Measurements from ENCODE around the gene TMEM94.
"Not testable (repeated sequence)": the region's sequence is repeated elsewhere in the genome, so short reads cannot be mapped to it uniquely, and the experiment has no call there.

TMEM94 gene

GRCh38 chr17:75450270-75450669 is 6.2 kb upstream of the TMEM94 start:
- Histone ChIP-seq H3K4me3 (ENCODE audit: low read length) (no peak overlapping the region), H3K4me1 (ENCODE audit: control insufficient read depth, insufficient read depth, low read length) (no peaks in the 10 kb centered on the region), H3K27me3 (ENCODE audit: control insufficient read depth, insufficient read depth, low read length) (no peaks in the 10 kb centered on the region), H3K4me2 (ENCODE audit: low read length) (no peak overlapping the region), H3K9ac (ENCODE audit: low read depth, low read length) (no peak overlapping the region), H3K36me3 (ENCODE audit: insufficient read depth, low read length) (no peaks in the 10 kb centered on the region), H3K9me3 (replicated peaks; ENCODE audit: low read length) (no peaks in the 10 kb centered on the region)

- Histone ChIP-seq H3K4me2 (ENCODE audit: low read length) (no peak overlapping the region), H3K27me3 (ENCODE audit: control insufficient read depth, insufficient read depth, low read length) (no peaks in the 10 kb centered on the region), H3K4me1 (ENCODE audit: control insufficient read depth, insufficient read depth, low read length) (peaks cover 12% of the 10 kb centered on the region), H3K36me3 (ENCODE audit: insufficient read depth, low read length) (no peaks in the 10 kb centered on the region), H3K4me3 (ENCODE audit: low read length) (no peak overlapping the region), H3K9me3 (replicated peaks; ENCODE audit: low read length) (no peaks in the 10 kb centered on the region), H3K9ac (ENCODE audit: low read depth, low read length) (no peak overlapping the region)
Observed at GRCh38 chr17:75454193-75454592, 2.2 kb upstream of the TMEM94 start.

- H3K36me3 ChIP-seq (ENCODE audit: insufficient read depth, low read length); H3K4me3 ChIP-seq (ENCODE audit: low read length); H3K4me2 ChIP-seq (ENCODE audit: low read length); H3K9me3 ChIP-seq (replicated peaks; ENCODE audit: low read length); H3K9ac ChIP-seq (ENCODE audit: low read depth, low read length); H3K27me3 ChIP-seq (ENCODE audit: control insufficient read depth, insufficient read depth, low read length): not testable (repeated sequence)
- H3K4me1 ChIP-seq (ENCODE audit: control insufficient read depth, insufficient read depth, low read length), result peaks cover 12% of the 10 kb centered on the region
Observed at GRCh38 chr17:75454672-75455071, 1.8 kb upstream of the TMEM94 start.

- peaks cover 12% of the 10 kb centered on the region for H3K4me1 ChIP-seq (ENCODE audit: control insufficient read depth, insufficient read depth, low read length)
- H3K4me2 ChIP-seq (ENCODE audit: low read length), result peak overlapping the region; percentile 81
- peak overlapping the region; percentile 59 for H3K4me3 ChIP-seq (ENCODE audit: low read length)
- peak overlapping the region; percentile 94 for H3K9ac ChIP-seq (ENCODE audit: low read depth, low read length)
- no peaks in the 10 kb centered on the region for H3K9me3 ChIP-seq (replicated peaks; ENCODE audit: low read length)
- H3K36me3 ChIP-seq (ENCODE audit: insufficient read depth, low read length), result no peaks in the 10 kb centered on the region
- no peaks in the 10 kb centered on the region for H3K27me3 ChIP-seq (ENCODE audit: control insufficient read depth, insufficient read depth, low read length)
Observed at GRCh38 chr17:75456039-75456416, 407 bp upstream of the TMEM94 start.

GRCh38 chr17:75457047-75457654 is 716 bp downstream of the TMEM94 start:
- Histone ChIP-seq H3K4me3 (ENCODE audit: low read length) (peak overlapping the region; percentile 84), H3K4me2 (ENCODE audit: low read length) (peak overlapping the region; percentile 94), H3K36me3 (ENCODE audit: insufficient read depth, low read length) (no peaks in the 10 kb centered on the region), H3K9me3 (replicated peaks; ENCODE audit: low read length) (no peaks in the 10 kb centered on the region), H3K4me1 (ENCODE audit: control insufficient read depth, insufficient read depth, low read length) (peaks cover 12% of the 10 kb centered on the region), H3K27me3 (ENCODE audit: control insufficient read depth, insufficient read depth, low read length) (no peaks in the 10 kb centered on the region), H3K9ac (ENCODE audit: low read depth, low read length) (peak overlapping the region; percentile 94)

GRCh38 chr17:75459246-75459589 is 2.8 kb downstream of the TMEM94 start:
- Histone ChIP-seq H3K9ac (ENCODE audit: low read depth, low read length) (no peak overlapping the region), H3K4me1 (ENCODE audit: control insufficient read depth, insufficient read depth, low read length) (peaks cover 12% of the 10 kb centered on the region), H3K27me3 (ENCODE audit: control insufficient read depth, insufficient read depth, low read length) (no peaks in the 10 kb centered on the region), H3K9me3 (replicated peaks; ENCODE audit: low read length) (no peaks in the 10 kb centered on the region), H3K4me3 (ENCODE audit: low read length) (no peak overlapping the region), H3K4me2 (ENCODE audit: low read length) (no peak overlapping the region), H3K36me3 (ENCODE audit: insufficient read depth, low read length) (no peaks in the 10 kb centered on the region)

GRCh38 chr17:75459590-75460267 is 3.3 kb downstream of the TMEM94 start:
- Histone ChIP-seq H3K4me3 (ENCODE audit: low read length) (no peak overlapping the region), H3K9ac (ENCODE audit: low read depth, low read length) (no peak overlapping the region), H3K36me3 (ENCODE audit: insufficient read depth, low read length) (no peaks in the 10 kb centered on the region), H3K9me3 (replicated peaks; ENCODE audit: low read length) (no peaks in the 10 kb centered on the region), H3K27me3 (ENCODE audit: control insufficient read depth, insufficient read depth, low read length) (no peaks in the 10 kb centered on the region), H3K4me2 (ENCODE audit: low read length) (no peak overlapping the region), H3K4me1 (ENCODE audit: control insufficient read depth, insufficient read depth, low read length) (peaks cover 12% of the 10 kb centered on the region)

- Histone ChIP-seq H3K27me3 (ENCODE audit: control insufficient read depth, insufficient read depth, low read length) (no peaks in the 10 kb centered on the region), H3K4me2 (ENCODE audit: low read length) (no peak overlapping the region), H3K4me1 (ENCODE audit: control insufficient read depth, insufficient read depth, low read length) (peaks cover 12% of the 10 kb centered on the region), H3K9ac (ENCODE audit: low read depth, low read length) (no peak overlapping the region), H3K9me3 (replicated peaks; ENCODE audit: low read length) (no peaks in the 10 kb centered on the region), H3K4me3 (ENCODE audit: low read length) (no peak overlapping the region), H3K36me3 (ENCODE audit: insufficient read depth, low read length) (no peaks in the 10 kb centered on the region)
Observed at GRCh38 chr17:75460295-75460694, 3.9 kb downstream of the TMEM94 start.

- no peak overlapping the region for H3K4me2 ChIP-seq (ENCODE audit: low read length)
- H3K4me3 ChIP-seq (ENCODE audit: low read length), result no peak overlapping the region
- H3K4me1 ChIP-seq (ENCODE audit: control insufficient read depth, insufficient read depth, low read length), result no peaks in the 10 kb centered on the region
- H3K36me3 ChIP-seq (ENCODE audit: insufficient read depth, low read length), result no peaks in the 10 kb centered on the region
- no peaks in the 10 kb centered on the region for H3K27me3 ChIP-seq (ENCODE audit: control insufficient read depth, insufficient read depth, low read length)
- H3K9ac ChIP-seq (ENCODE audit: low read depth, low read length), result no peak overlapping the region
- H3K9me3 ChIP-seq (replicated peaks; ENCODE audit: low read length), result no peaks in the 10 kb centered on the region
Observed at GRCh38 chr17:75463603-75464002, 7.2 kb downstream of the TMEM94 start.

- Histone ChIP-seq H3K27me3 (ENCODE audit: control insufficient read depth, insufficient read depth, low read length) (no peaks in the 10 kb centered on the region), H3K9me3 (replicated peaks; ENCODE audit: low read length) (no peaks in the 10 kb centered on the region)
Observed at GRCh38 chr17:75465039-75465438, 8.6 kb downstream of the TMEM94 start.

GRCh38 chr17:75468291-75468754 is 11.9 kb downstream of the TMEM94 start:
- H3K4me3 ChIP-seq (ENCODE audit: low read length), result no peak overlapping the region
- H3K9ac ChIP-seq (ENCODE audit: low read depth, low read length), result no peak overlapping the region
- H3K4me1 ChIP-seq (ENCODE audit: control insufficient read depth, insufficient read depth, low read length), result no peaks in the 10 kb centered on the region
- H3K36me3 ChIP-seq (ENCODE audit: insufficient read depth, low read length), result peaks cover 12% of the 10 kb centered on the region
- H3K4me2 ChIP-seq (ENCODE audit: low read length), result no peak overlapping the region
- H3K9me3 ChIP-seq (replicated peaks; ENCODE audit: low read length), result no peaks in the 10 kb centered on the region
- H3K27me3 ChIP-seq (ENCODE audit: control insufficient read depth, insufficient read depth, low read length), result no peaks in the 10 kb centered on the region

More at GRCh38 chr17:75465039-75465438, 8.6 kb downstream of the TMEM94 start:
- H3K9ac ChIP-seq (ENCODE audit: low read depth, low read length), result no peak overlapping the region
- H3K4me2 ChIP-seq (ENCODE audit: low read length), result no peak overlapping the region
- no peaks in the 10 kb centered on the region for H3K36me3 ChIP-seq (ENCODE audit: insufficient read depth, low read length)
- no peak overlapping the region for H3K4me3 ChIP-seq (ENCODE audit: low read length)
- no peaks in the 10 kb centered on the region for H3K4me1 ChIP-seq (ENCODE audit: control insufficient read depth, insufficient read depth, low read length)

GRCh38 chr17:75468779-75469373 is 12.4 kb downstream of the TMEM94 start:
- Histone ChIP-seq H3K4me2 (ENCODE audit: low read length) (no peak overlapping the region), H3K4me1 (ENCODE audit: control insufficient read depth, insufficient read depth, low read length) (no peaks in the 10 kb centered on the region), H3K9me3 (replicated peaks; ENCODE audit: low read length) (no peaks in the 10 kb centered on the region), H3K4me3 (ENCODE audit: low read length) (no peak overlapping the region), H3K9ac (ENCODE audit: low read depth, low read length) (no peak overlapping the region), H3K36me3 (ENCODE audit: insufficient read depth, low read length) (peaks cover 12% of the 10 kb centered on the region), H3K27me3 (ENCODE audit: control insufficient read depth, insufficient read depth, low read length) (no peaks in the 10 kb centered on the region)

Measured in skeletal muscle satellite cell (primary cell).